GM12801 (cell line): ENCODE data around the gene ZNF280C.

Experiments used
- TF ChIP-seq, protein P1 (sequence below): IDR thresholded peaks from one replicate; pipeline ENCODE4 v1.5.1; 2011; ENCODE audit warnings: control low read depth; ENCODE audit not compliant: insufficient read length; ENCODE audit errors: extremely low read depth

ZNF280C gene

DNA sequence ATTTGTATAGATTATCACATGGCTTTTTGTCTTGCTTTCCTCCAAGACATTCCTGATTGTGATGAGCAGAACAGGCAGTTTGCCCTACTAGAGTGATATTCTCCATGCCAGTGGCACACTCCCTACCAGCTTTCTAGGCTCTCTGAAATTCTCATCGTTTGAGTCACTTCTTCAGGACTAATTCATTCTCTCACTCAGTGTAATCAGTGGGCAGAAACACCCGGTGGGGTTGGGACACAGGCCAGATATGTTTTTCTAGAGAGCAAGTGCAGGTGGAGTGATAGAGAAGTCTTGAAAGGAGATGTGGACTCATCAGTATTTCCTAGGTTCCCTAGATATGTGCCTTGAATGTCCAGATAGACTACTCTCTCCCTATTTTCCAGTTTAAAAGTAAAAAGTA lies 83.8 kb downstream of the ZNF280C start:
- TF ChIP-seq, protein P1, sequence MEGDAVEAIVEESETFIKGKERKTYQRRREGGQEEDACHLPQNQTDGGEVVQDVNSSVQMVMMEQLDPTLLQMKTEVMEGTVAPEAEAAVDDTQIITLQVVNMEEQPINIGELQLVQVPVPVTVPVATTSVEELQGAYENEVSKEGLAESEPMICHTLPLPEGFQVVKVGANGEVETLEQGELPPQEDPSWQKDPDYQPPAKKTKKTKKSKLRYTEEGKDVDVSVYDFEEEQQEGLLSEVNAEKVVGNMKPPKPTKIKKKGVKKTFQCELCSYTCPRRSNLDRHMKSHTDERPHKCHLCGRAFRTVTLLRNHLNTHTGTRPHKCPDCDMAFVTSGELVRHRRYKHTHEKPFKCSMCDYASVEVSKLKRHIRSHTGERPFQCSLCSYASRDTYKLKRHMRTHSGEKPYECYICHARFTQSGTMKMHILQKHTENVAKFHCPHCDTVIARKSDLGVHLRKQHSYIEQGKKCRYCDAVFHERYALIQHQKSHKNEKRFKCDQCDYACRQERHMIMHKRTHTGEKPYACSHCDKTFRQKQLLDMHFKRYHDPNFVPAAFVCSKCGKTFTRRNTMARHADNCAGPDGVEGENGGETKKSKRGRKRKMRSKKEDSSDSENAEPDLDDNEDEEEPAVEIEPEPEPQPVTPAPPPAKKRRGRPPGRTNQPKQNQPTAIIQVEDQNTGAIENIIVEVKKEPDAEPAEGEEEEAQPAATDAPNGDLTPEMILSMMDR: no peak

DNA sequence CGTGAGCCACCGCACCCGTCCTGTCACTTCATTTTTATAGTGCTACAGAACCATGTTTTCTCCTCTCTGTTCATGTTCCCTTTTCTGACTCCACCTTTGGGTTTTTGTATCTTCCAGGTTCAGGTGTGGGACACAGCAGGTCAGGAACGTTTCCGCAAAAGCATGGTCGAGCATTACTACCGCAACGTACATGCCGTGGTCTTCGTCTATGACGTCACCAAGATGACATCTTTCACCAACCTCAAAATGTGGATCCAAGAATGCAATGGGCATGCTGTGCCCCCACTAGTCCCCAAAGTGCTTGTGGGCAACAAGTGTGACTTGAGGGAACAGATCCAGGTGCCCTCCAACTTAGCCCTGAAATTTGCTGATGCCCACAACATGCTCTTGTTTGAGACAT lies 84.5 kb downstream of the ZNF280C start:
- TF ChIP-seq, protein P1: no peak

GRCh38 chrX:130179579-130180215 lies 89.0 kb downstream of the ZNF280C start:
- TF ChIP-seq, protein P1: no peak

- TF ChIP-seq, protein P1: no peak
Measured at GRCh38 chrX:130179170-130179569, 89.5 kb downstream of the ZNF280C start.

DNA sequence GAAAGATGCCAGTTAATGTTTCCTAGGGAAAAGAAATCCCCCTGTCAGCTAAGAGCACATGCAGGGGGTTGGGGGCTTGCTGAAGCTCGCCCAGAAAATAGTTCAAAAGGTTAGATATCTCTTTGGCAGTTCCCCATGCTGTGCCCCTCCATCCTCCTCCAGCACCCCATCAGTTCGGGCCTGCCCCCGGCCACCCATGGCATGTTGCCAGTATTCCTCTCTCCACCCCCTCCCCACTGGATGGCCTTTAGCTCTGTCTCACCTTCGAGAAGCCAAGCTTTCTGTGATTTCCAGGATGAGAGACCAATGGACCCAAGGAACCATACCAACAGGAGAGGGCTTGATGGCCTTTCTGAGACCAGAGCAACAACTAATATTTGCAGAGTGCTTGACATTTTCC lies 91.8 kb downstream of the ZNF280C start:
- TF ChIP-seq, protein P1: no peak

DNA sequence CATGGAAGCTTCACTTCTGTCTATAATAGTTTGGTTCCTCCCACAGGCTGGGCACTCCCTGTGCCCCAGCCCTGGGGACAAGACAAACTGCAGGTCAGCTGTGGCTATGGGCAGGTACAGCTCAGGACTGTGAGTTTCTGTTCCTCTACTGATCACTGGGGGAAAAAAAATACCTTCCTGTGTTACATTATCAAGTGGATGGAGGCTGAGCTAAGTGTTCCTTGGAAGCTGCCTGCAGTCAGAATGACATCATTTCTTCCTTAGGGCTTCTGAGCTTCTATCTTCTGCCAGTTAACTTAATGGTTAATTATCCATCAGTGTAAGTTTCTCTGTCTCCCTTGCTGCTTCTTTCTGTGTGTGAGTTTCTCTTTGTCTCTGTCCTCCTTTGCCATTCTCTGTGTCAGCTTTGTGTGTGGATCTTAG lies 92.3 kb downstream of the ZNF280C start:
- TF ChIP-seq, protein P1: no peak

DNA sequence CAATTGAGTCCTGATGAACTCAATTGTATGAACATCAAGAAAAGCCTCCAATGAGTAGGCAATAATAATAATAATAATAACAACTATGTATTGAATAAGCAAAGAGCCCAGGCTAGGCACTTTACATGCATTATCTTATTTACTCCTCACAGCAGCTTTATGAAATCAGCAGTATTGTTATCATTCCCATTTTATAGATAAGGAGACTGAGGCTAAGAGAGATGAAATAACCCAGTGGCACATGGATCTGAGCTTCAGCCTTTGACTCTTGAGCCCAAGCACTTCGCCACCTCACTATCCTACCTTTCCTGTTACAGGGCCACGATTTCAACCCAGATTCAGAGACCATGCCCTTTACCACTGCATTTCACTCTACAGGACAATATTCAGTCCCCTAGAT lies 93.8 kb downstream of the ZNF280C start:
- TF ChIP-seq, protein P1: no peak
